OCI-LY7 (cell line): ENCODE measurements around the gene ZBTB16. TPM values are rescaled to one million over a fixed set of nuclear protein-coding genes. Genes with fewer than 3 reads are reported as not detected.

Source experiments
- BruUV-seq: library from RNA; stranded (reverse); fragments of 400-500 nt; replicated peaks from 2 replicates; lab custom pipeline; 2021; lab: Mats Ljungman, UMichigan
- CTCF ChIA-PET: fragments of 300-600 bp; sonication (Branson Sonifier 250); formaldehyde crosslinking; loops from one replicate; lab custom pipeline; 2022; ENCODE audit warnings: antibody characterized with exemption; ENCODE audit not compliant: unreplicated experiment; lab: Charles Lee
- POLR2A ChIA-PET: fragments of 300-600 bp; sonication (Branson Sonifier 250); formaldehyde crosslinking; loops from one replicate; lab custom pipeline; 2022; ENCODE audit warnings: antibody characterized with exemption; lab: Charles Lee
- DNase-seq: peaks from one replicate; pipeline ENCODE4 v3.0.0-alpha.2; 2015; ENCODE audit warnings: low spot score
- H2AFZ ChIP-seq: fragments of 200-600 bp; sonication (generic), shearing (Covaris generic); 2 replicates; pipeline ENCODE4 v1.6.1; 2014; ENCODE audit warnings: mild to moderate bottlenecking, antibody characterized with exemption, low read length, moderate library complexity
- H3K27ac ChIP-seq: fragments of 200-600 bp; sonication (generic); 2 replicates; pipeline ENCODE4 v1.5.1; 2014; ENCODE audit warnings: mixed run types, low read depth, mild to moderate bottlenecking, moderate library complexity, low read length, inconsistent platforms; ENCODE audit not compliant: poor library complexity, severe bottlenecking
- H3K36me3 ChIP-seq: fragments of 200-600 bp; sonication (generic); 2 replicates; pipeline ENCODE4 v1.6.1; 2014; ENCODE audit warnings: mild to moderate bottlenecking, antibody characterized with exemption, low read length, moderate library complexity, mixed read lengths; ENCODE audit not compliant: insufficient read depth
- H3K4me1 ChIP-seq: fragments of 200-600 bp; sonication (generic); 2 replicates; pipeline ENCODE4 v1.5.1; 2014; ENCODE audit warnings: mild to moderate bottlenecking, low read length; ENCODE audit not compliant: insufficient read depth, poor library complexity, severe bottlenecking
- H3K4me2 ChIP-seq: fragments of 200-600 bp; sonication (generic); 2 replicates; pipeline ENCODE4 v1.6.1; 2014; ENCODE audit warnings: mild to moderate bottlenecking, low read length
- H3K4me3 ChIP-seq: fragments of 200-600 bp; sonication (generic); 2 replicates; pipeline ENCODE4 v1.5.1; 2014; ENCODE audit warnings: mild to moderate bottlenecking, low read depth, low read length; ENCODE audit not compliant: poor library complexity, severe bottlenecking
- H3K79me2 ChIP-seq: fragments of 200-600 bp; sonication (generic); 2 replicates; pipeline ENCODE4 v1.6.1; 2016; ENCODE audit warnings: low read depth, mild to moderate bottlenecking, low read length, moderate library complexity, mixed read lengths; ENCODE audit not compliant: insufficient read depth
- H3K9me2 ChIP-seq: fragments of 200-600 bp; sonication (generic); 2 replicates; pipeline ENCODE4 v1.6.1; 2016; ENCODE audit warnings: mild to moderate bottlenecking, low read length, mixed read lengths; ENCODE audit not compliant: insufficient read depth
- H3K9me3 ChIP-seq: fragments of 200-600 bp; sonication (generic); 2 replicates; pipeline ENCODE4 v1.6.1; 2014; ENCODE audit warnings: mild to moderate bottlenecking, mixed run types, low read length, mixed read lengths
- H4K20me1 ChIP-seq: fragments of 200-600 bp; sonication (generic); 2 replicates; pipeline ENCODE4 v1.6.1; 2014; ENCODE audit warnings: mild to moderate bottlenecking, antibody characterized with exemption, low read length, moderate library complexity, mixed read lengths; ENCODE audit not compliant: insufficient read depth
- CTCF ChIP-seq: fragments of 200-600 bp; sonication (generic); conservative IDR thresholded peaks from 2 replicates; pipeline ENCODE4 v1.5.1; 2014; ENCODE audit warnings: mild to moderate bottlenecking, antibody characterized with exemption, low read length, moderate library complexity, mixed read lengths
- EZH2phosphoT487 ChIP-seq: fragments of 200-600 bp; sonication (generic); IDR thresholded peaks from 2 replicates; pipeline ENCODE4 v1.6.1; 2018; ENCODE audit warnings: low read depth, borderline replicate concordance, mild to moderate bottlenecking, mixed run types, antibody characterized with exemption, low read length, moderate library complexity, mixed read lengths
- intact Hi-C: fragments of 100-400 bp; cut with micrococcal nuclease; formaldehyde crosslinking; loops from one replicate; pipeline ENCODE4 v1.10.0; 2022; ENCODE audit not compliant: unreplicated experiment
- total RNA-seq, 2 experiments: library from RNA; depleted of rRNA in 1 of 2; stranded (reverse); fragments of >200 nt in 1 of 2; shearing (Covaris generic) in 1 of 2; gene quantifications; 2 replicates each; pipeline ENCODE4 v1.2.3, GENCODE V29; 2014 to 2022

The ZBTB16 gene
- total RNA-seq, 2 experiments from 2014 or later = not detected

- H3K27ac ChIP-seq = no peak overlapping the region
- intact Hi-C loops = no loop called here
- no peaks in the 10 kb centered on the region for H4K20me1 ChIP-seq
- H3K36me3 ChIP-seq = no peaks in the 10 kb centered on the region
- BruUV-seq = no TSS peak
- no peaks in the 10 kb centered on the region for H3K9me2 ChIP-seq
- POLR2A ChIA-PET = no interaction called here
- no peak overlapping the region for H3K4me2 ChIP-seq
- H3K9me3 ChIP-seq = no peaks in the 10 kb centered on the region
- no peak for DNase-seq
- no peaks in the 10 kb centered on the region for H3K4me1 ChIP-seq
- no peak overlapping the region for H3K4me3 ChIP-seq
- CTCF ChIA-PET = no interaction called here
- no peak overlapping the region for H2AFZ ChIP-seq
- H3K79me2 ChIP-seq = no peaks in the 10 kb centered on the region
- no peak for TF ChIP-seq EZH2phosphoT487
- TF ChIP-seq CTCF = no peak
Measured at GRCh38 chr11:114247070-114247789, 187.7 kb downstream of the ZBTB16 start.

- Histone ChIP-seq H3K36me3 (no peaks in the 10 kb centered on the region), H3K79me2 (no peaks in the 10 kb centered on the region), H2AFZ (no peak overlapping the region), H3K9me3 (no peaks in the 10 kb centered on the region), H4K20me1 (no peaks in the 10 kb centered on the region), H3K9me2 (no peaks in the 10 kb centered on the region), H3K4me3 (no peak overlapping the region), H3K4me2 (no peak overlapping the region), H3K27ac (no peak overlapping the region), H3K4me1 (no peaks in the 10 kb centered on the region)
- intact Hi-C loops = no loop called here
- DNase-seq = no peak
- TF ChIP-seq CTCF = no peak
- TF ChIP-seq EZH2phosphoT487 = no peak
- BruUV-seq = no TSS peak
- CTCF ChIA-PET = no interaction called here
- POLR2A ChIA-PET = interaction anchor here (0.7 kb wide), 1 partner anchor 1850 kb away, joined by 3 read pairs; no protein-coding TSS in a partner anchor
Measured at GRCh38 chr11:114250180-114250579, 190.7 kb downstream of the ZBTB16 start.

- BruUV-seq = no TSS peak
- no peak for DNase-seq
- intact Hi-C loops = no loop called here
- TF ChIP-seq EZH2phosphoT487 (no peak), CTCF (no peak)
- Histone ChIP-seq H3K79me2 (no peaks in the 10 kb centered on the region), H3K4me1 (no peaks in the 10 kb centered on the region), H3K36me3 (no peaks in the 10 kb centered on the region), H3K9me3 (no peaks in the 10 kb centered on the region), H4K20me1 (no peaks in the 10 kb centered on the region), H3K9me2 (no peaks in the 10 kb centered on the region), H3K27ac (no peak overlapping the region), H2AFZ (no peak overlapping the region), H3K4me2 (no peak overlapping the region), H3K4me3 (no peak overlapping the region)
- ChIA-PET POLR2A (no interaction called here), CTCF (no interaction called here)
Measured at GRCh38 chr11:114250993-114251814, 191.7 kb downstream of the ZBTB16 start.
